GM18507 (cell line): ENCODE results near the gene CBS.
"Not testable (repeated sequence)": the region's sequence is repeated elsewhere in the genome, so short reads cannot be mapped to it uniquely, and the experiment has no call there.

Experiments used
- DNase-seq: peaks from one replicate; pipeline ENCODE4 v3.0.0; 2011; ENCODE audit warnings: low read depth; ENCODE audit not compliant: insufficient read length; ENCODE audit errors: extremely low spot score
- FAIRE-seq: peaks from 2 replicates; lab custom pipeline; 2011; peaks lifted over from hg19 to GRCh38; lab: Jason Lieb, UNC

The CBS gene

GRCh38 chr21:43072742-43073141 lies 2.9 kb downstream of the CBS start:
- DNase-seq, FAIRE-seq: not testable (repeated sequence)

- FAIRE-seq, DNase-seq: not testable (repeated sequence)
These were observed 6.0 kb downstream of the CBS start for GRCh38 chr21:43069682-43070081.

GRCh38 chr21:43068065-43068464 lies 7.6 kb downstream of the CBS start:
- not testable (repeated sequence) for FAIRE-seq, DNase-seq

- FAIRE-seq, DNase-seq: not testable (repeated sequence)
These were observed 8.9 kb downstream of the CBS start for GRCh38 chr21:43066690-43067089.

- DNase-seq, FAIRE-seq: not testable (repeated sequence)
These were observed 9.6 kb downstream of the CBS start for GRCh38 chr21:43065991-43066390.

GRCh38 chr21:43064265-43064917 lies 11.2 kb downstream of the CBS start:
- not testable (repeated sequence) for DNase-seq, FAIRE-seq

- not testable (repeated sequence) for DNase-seq, FAIRE-seq
These were observed 12.5 kb downstream of the CBS start for GRCh38 chr21:43062955-43063664.

GRCh38 chr21:43053112-43053511 lies 22.5 kb downstream of the CBS start:
- not testable (repeated sequence) for DNase-seq, FAIRE-seq

GRCh38 chr21:43045876-43046821 lies 29.5 kb downstream of the CBS start:
- not testable (repeated sequence) for DNase-seq, FAIRE-seq

GRCh38 chr21:43045165-43045875 lies 30.3 kb downstream of the CBS start:
- not testable (repeated sequence) for FAIRE-seq, DNase-seq

GRCh38 chr21:43044547-43044946 lies 31.1 kb downstream of the CBS start:
- DNase-seq, FAIRE-seq: not testable (repeated sequence)

- DNase-seq, FAIRE-seq: not testable (repeated sequence)
These were observed 32.3 kb downstream of the CBS start for GRCh38 chr21:43043291-43043690.

GRCh38 chr21:43042169-43042568 lies 33.5 kb downstream of the CBS start:
- FAIRE-seq, DNase-seq: not testable (repeated sequence)

GRCh38 chr21:43038659-43039044 lies 37.0 kb downstream of the CBS start:
- FAIRE-seq, DNase-seq: not testable (repeated sequence)

- not testable (repeated sequence) for DNase-seq, FAIRE-seq
These were observed 37.5 kb downstream of the CBS start for GRCh38 chr21:43037918-43038658.

GRCh38 chr21:43036889-43037288 lies 38.7 kb downstream of the CBS start:
- not testable (repeated sequence) for FAIRE-seq, DNase-seq

- FAIRE-seq (no peak), DNase-seq (no peak)
These were observed 40.8 kb downstream of the CBS start for GRCh38 chr21:43034826-43035225.

GRCh38 chr21:43034101-43034500 lies 41.5 kb downstream of the CBS start:
- no peak for FAIRE-seq
- no peak for DNase-seq
